ENCODE results near the gene ZMYM3. TPM values are rescaled to one million over a fixed set of nuclear protein-coding genes. Genes with fewer than 3 reads are reported as not detected.

Gene ZMYM3
- total RNA-seq, 1 experiment from 2014 or later: 47.6 TPM

DNA sequence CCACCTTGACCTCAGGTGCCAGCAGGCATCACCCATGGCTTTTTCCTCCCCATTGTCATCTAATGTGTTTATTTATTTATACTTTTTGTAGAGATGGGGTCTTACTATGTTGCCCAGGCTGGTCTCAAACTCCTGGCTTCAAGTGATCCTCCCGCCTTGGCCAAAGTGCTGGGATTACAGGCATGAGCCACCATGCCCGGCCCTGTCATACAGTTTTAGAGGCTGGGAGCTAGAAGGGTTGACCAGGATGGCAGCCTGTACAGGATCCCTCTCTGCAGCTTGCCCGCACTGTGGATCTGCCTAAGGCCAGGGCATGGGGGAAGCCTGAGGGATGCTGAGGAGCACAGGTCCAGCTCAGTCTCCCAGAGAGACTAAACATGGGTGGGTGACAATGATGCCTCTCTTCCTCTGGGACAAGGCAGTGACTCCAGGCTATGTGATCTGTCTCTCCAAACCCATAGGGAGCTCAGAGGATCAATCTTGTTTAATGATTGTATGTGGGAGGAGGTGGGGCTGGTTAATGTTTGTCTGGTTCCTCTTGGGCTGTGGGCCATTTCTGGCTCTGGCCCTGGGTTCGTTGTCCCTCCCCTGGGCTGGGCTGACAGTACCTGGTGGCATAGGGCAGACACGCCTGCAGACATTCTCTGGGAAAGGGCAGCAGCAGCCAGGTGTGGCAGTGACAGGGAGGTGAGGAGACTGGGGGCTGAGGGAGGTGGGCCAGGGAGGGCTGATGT lies 39.2 kb downstream of the ZMYM3 start:
- BruUV-seq (replicated peaks): no TSS peak
- POLR2A ChIA-PET (ENCODE audit: low non-redundant PET): no interaction called here
- CTCF ChIA-PET: interaction anchor here (0.6 kb wide), 1 partner anchor 12 kb away, joined by 5 read pairs; no protein-coding TSS in a partner anchor
- TF ChIP-seq, protein P1, sequence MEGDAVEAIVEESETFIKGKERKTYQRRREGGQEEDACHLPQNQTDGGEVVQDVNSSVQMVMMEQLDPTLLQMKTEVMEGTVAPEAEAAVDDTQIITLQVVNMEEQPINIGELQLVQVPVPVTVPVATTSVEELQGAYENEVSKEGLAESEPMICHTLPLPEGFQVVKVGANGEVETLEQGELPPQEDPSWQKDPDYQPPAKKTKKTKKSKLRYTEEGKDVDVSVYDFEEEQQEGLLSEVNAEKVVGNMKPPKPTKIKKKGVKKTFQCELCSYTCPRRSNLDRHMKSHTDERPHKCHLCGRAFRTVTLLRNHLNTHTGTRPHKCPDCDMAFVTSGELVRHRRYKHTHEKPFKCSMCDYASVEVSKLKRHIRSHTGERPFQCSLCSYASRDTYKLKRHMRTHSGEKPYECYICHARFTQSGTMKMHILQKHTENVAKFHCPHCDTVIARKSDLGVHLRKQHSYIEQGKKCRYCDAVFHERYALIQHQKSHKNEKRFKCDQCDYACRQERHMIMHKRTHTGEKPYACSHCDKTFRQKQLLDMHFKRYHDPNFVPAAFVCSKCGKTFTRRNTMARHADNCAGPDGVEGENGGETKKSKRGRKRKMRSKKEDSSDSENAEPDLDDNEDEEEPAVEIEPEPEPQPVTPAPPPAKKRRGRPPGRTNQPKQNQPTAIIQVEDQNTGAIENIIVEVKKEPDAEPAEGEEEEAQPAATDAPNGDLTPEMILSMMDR (conservative IDR thresholded peaks at IDR 0.05; ENCODE audit: low read depth, low read length): no peak
- TF ChIP-seq EZH2 (IDR thresholded peaks at IDR 0.05; ENCODE audit: borderline replicate concordance, low read depth, low read length, poor library complexity, severe bottlenecking): no peak
- DNase-seq (ENCODE audit: low spot score): no peak
- no peak overlapping the region for H3K27ac ChIP-seq (ENCODE audit: low read depth, low read length, poor library complexity, severe bottlenecking)
- no peaks in the 10 kb centered on the region for H3K9me3 ChIP-seq (ENCODE audit: low read depth, low read length, poor library complexity, severe bottlenecking)
- no peaks in the 10 kb centered on the region for H3K27me3 ChIP-seq (replicated peaks; ENCODE audit: insufficient read depth, low read depth, low read length, poor library complexity)
- H3K36me3 ChIP-seq (ENCODE audit: insufficient read depth, low read length, poor library complexity, severe bottlenecking): no peaks in the 10 kb centered on the region
- intact Hi-C loops (cut with micrococcal nuclease; ENCODE audit: unreplicated experiment): no loop called here
- H3K4me1 ChIP-seq (ENCODE audit: insufficient read depth, low read length, poor library complexity, severe bottlenecking): no peaks in the 10 kb centered on the region
- H3K4me3 ChIP-seq (ENCODE audit: low read depth, low read length, poor library complexity, severe bottlenecking): no peak overlapping the region

DNA sequence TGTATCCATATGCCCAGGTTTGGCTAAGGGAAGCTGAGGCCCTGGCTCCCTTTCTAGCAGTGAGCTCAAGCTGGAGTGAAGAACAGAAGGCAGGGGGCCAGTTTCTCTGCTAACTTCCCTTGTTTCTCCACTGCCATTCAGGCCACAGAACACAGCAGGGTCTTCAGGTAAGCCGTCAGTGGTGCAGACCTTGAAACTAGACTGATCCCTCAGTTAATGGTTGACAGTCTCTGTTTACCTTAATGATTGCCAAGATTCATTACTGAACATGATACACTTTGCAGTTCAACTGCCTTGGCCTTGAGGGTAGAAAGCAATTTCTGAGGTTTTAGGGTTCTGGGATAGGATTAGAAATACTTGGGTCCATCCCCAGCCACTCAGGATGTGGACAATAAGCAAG lies 39.8 kb downstream of the ZMYM3 start:
- Histone ChIP-seq H3K4me3 (ENCODE audit: low read depth, low read length, poor library complexity, severe bottlenecking) (no peak overlapping the region), H3K9me3 (ENCODE audit: low read depth, low read length, poor library complexity, severe bottlenecking) (no peaks in the 10 kb centered on the region), H3K36me3 (ENCODE audit: insufficient read depth, low read length, poor library complexity, severe bottlenecking) (no peaks in the 10 kb centered on the region), H3K27ac (ENCODE audit: low read depth, low read length, poor library complexity, severe bottlenecking) (no peak overlapping the region), H3K4me1 (ENCODE audit: insufficient read depth, low read length, poor library complexity, severe bottlenecking) (no peaks in the 10 kb centered on the region), H3K27me3 (replicated peaks; ENCODE audit: insufficient read depth, low read depth, low read length, poor library complexity) (no peaks in the 10 kb centered on the region)
- POLR2A ChIA-PET (ENCODE audit: low non-redundant PET): no interaction called here
- DNase-seq (ENCODE audit: low spot score): no peak
- TF ChIP-seq, protein P1 (conservative IDR thresholded peaks at IDR 0.05; ENCODE audit: low read depth, low read length): no peak
- TF ChIP-seq EZH2 (IDR thresholded peaks at IDR 0.05; ENCODE audit: borderline replicate concordance, low read depth, low read length, poor library complexity, severe bottlenecking): no peak
- intact Hi-C loops (cut with micrococcal nuclease; ENCODE audit: unreplicated experiment): no loop called here
- CTCF ChIA-PET: no interaction called here
- BruUV-seq (replicated peaks): no TSS peak

DNA sequence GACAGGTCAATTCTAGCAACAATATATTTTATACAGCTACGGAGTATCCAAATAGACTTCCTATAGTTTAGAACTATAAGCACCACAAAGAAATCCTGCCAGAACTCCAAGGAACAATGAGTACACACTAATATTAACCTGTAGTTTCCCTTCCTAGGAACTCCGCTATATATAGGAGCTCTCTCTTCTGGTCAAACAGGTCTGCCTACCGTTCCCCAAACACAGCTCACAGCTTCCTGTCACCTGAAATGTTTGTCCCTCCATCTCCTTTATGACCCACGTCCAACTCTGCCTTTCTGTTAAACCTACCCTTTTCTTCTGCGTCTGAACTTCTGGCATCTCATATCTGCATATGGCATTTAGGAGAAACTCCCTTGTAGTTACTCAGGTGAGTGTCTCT lies 41.4 kb downstream of the ZMYM3 start:
- BruUV-seq (replicated peaks): no TSS peak

More for the DNA sequence above, 41.4 kb downstream of the ZMYM3 start:
- Histone ChIP-seq H3K4me3 (ENCODE audit: low read depth, low read length, poor library complexity, severe bottlenecking) (no peak overlapping the region), H3K27ac (ENCODE audit: low read depth, low read length, poor library complexity, severe bottlenecking) (no peak overlapping the region), H3K36me3 (ENCODE audit: insufficient read depth, low read length, poor library complexity, severe bottlenecking) (no peaks in the 10 kb centered on the region), H3K9me3 (ENCODE audit: low read depth, low read length, poor library complexity, severe bottlenecking) (no peaks in the 10 kb centered on the region), H3K4me1 (ENCODE audit: insufficient read depth, low read length, poor library complexity, severe bottlenecking) (no peaks in the 10 kb centered on the region), H3K27me3 (replicated peaks; ENCODE audit: insufficient read depth, low read depth, low read length, poor library complexity) (no peaks in the 10 kb centered on the region)
- CTCF ChIA-PET: no interaction called here
- intact Hi-C loops (cut with micrococcal nuclease; ENCODE audit: unreplicated experiment): no loop called here
- TF ChIP-seq EZH2 (IDR thresholded peaks at IDR 0.05; ENCODE audit: borderline replicate concordance, low read depth, low read length, poor library complexity, severe bottlenecking): no peak
- TF ChIP-seq, protein P1 (conservative IDR thresholded peaks at IDR 0.05; ENCODE audit: low read depth, low read length): no peak
- no peak for DNase-seq (ENCODE audit: low spot score)
- POLR2A ChIA-PET (ENCODE audit: low non-redundant PET): interaction anchor here (0.6 kb wide), 1 partner anchor 363 kb away, joined by 3 read pairs; no protein-coding TSS in a partner anchor
